Skeletal muscle tissue (tissue), 4 donors: ENCODE data around the gene PHACTR1. TPM values are rescaled to one million over a fixed set of nuclear protein-coding genes. Genes with fewer than 3 reads are reported as not detected.

Experiments
- H3K27ac ChIP-seq: one replicate; pipeline ENCODE4 v1.7.0; 2013; ENCODE audit warnings: mild to moderate bottlenecking, low read depth, low read length, inconsistent platforms
- H3K27me3 ChIP-seq, 3 donors: one replicate each; pipeline ENCODE4 v1.7.0; 2013; ENCODE audit warnings: low read length in 3 of 3; ENCODE audit not compliant: control insufficient read depth in 3 of 3, insufficient read depth in 3 of 3
- H3K36me3 ChIP-seq, 3 donors: one replicate each; pipeline ENCODE4 v1.7.0; 2013; ENCODE audit warnings: low read length in 3 of 3; ENCODE audit not compliant: control insufficient read depth in 3 of 3, insufficient read depth in 3 of 3
- H3K4me1 ChIP-seq, 3 donors: one replicate each; pipeline ENCODE4 v1.7.0; 2013; ENCODE audit warnings: low read length in 3 of 3, mild to moderate bottlenecking in 3 of 3; ENCODE audit not compliant: control insufficient read depth in 3 of 3, insufficient read depth in 3 of 3
- H3K4me3 ChIP-seq, 3 donors: one replicate each; pipeline ENCODE4 v1.7.0; 2013; ENCODE audit warnings: low read length in 3 of 3
- H3K9ac ChIP-seq, 3 donors: one replicate each; pipeline ENCODE4 v1.7.0; 2013; ENCODE audit warnings: low read length in 3 of 3, mild to moderate bottlenecking in 3 of 3, moderate library complexity in 2 of 3, low read depth in 1 of 3
- H3K9me3 ChIP-seq, 3 donors: one replicate each; pipeline ENCODE4 v1.7.0; 2013; ENCODE audit warnings: low read length in 3 of 3; ENCODE audit not compliant: control insufficient read depth in 3 of 3
- total RNA-seq: library from RNA; depleted of rRNA; stranded (reverse); fragments of >200 nt; gene quantifications from one replicate; pipeline ENCODE4 v1.2.3, GENCODE V29; 2014
- donor health status: Osteomylitis.

PHACTR1 gene
- total RNA-seq, 1 donor from 2014 or later = 5.7 TPM

- Histone ChIP-seq H3K27me3 (peaks cover 0 to 5% (median 0%) of the 10 kb centered on the region in 3 donors), H3K9me3 (no peaks in the 10 kb centered on the region), H3K27ac (no peak overlapping the region), H3K4me1 (peaks cover 0 to 4% (median 3%) of the 10 kb centered on the region in 3 donors), H3K4me3 (no peak overlapping the region), H3K9ac (no peak overlapping the region), H3K36me3 (no peaks in the 10 kb centered on the region)
Measured at GRCh38 chr6:12962987-12963386, 246.4 kb downstream of the PHACTR1 start.

DNA sequence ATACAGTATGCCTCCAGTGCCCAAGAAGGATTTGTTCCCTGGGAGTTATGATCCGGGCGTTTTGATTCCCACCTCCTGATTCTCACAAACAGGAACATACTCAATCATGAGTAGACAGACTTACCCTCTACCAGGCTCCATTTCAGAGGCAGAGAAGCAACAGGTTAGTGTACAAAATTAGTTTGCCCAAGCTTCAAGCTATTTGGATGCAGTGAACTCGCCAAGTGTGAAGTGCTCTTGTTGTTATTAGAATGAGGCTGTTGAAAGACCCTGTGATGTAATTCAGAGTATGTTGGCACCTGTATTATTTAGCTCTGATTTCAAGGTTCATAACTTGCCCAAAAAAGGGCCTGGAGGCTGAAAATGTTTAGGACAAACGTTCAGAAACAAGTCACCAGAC is 247.0 kb downstream of the PHACTR1 start:
- Histone ChIP-seq H3K9ac (no peak overlapping the region), H3K36me3 (no peaks in the 10 kb centered on the region), H3K27me3 (peaks cover 0 to 5% (median 0%) of the 10 kb centered on the region in 3 donors), H3K27ac (no peak overlapping the region), H3K4me3 (no peak overlapping the region), H3K4me1 (no peaks in the 10 kb centered on the region), H3K9me3 (no peaks in the 10 kb centered on the region)

- no peak overlapping the region for H3K27ac ChIP-seq
Measured at GRCh38 chr6:12967686-12968085, 251.1 kb downstream of the PHACTR1 start.

DNA sequence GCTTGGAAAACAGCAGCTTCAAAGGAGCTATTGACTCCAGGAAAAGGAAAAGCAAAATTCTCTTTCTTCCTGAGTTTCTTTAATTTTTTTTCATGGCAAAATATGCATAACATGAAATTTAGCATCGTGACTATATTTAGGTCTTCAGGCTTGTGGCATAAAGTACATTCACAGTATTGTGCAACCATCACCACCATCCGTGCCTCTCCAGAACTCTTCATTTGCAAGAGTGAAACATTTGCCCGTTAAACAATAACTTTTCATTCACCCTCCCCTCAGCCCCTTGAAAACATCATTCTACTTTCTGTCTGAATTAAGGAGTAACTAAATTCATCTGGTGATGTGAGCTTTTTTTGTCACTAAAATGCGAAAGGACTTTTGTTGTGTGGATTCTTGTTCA is 251.7 kb downstream of the PHACTR1 start:
- Histone ChIP-seq H3K9ac (no peak overlapping the region), H3K4me1 (no peaks in the 10 kb centered on the region), H3K27ac (no peak overlapping the region), H3K4me3 (no peak overlapping the region), H3K36me3 (no peaks in the 10 kb centered on the region), H3K9me3 (no peaks in the 10 kb centered on the region), H3K27me3 (peaks cover 0 to 5% (median 0%) of the 10 kb centered on the region in 3 donors)

More at GRCh38 chr6:12967686-12968085, 251.1 kb downstream of the PHACTR1 start:
- Histone ChIP-seq H3K9me3 (no peaks in the 10 kb centered on the region), H3K4me3 (no peak overlapping the region), H3K27me3 (peaks cover 0 to 5% (median 0%) of the 10 kb centered on the region in 3 donors), H3K36me3 (no peaks in the 10 kb centered on the region), H3K4me1 (no peaks in the 10 kb centered on the region), H3K9ac (no peak overlapping the region)

- peaks cover 0 to 5% (median 0%) of the 10 kb centered on the region in 3 donors for H3K27me3 ChIP-seq
- H3K9me3 ChIP-seq = no peaks in the 10 kb centered on the region
- H3K27ac ChIP-seq = no peak overlapping the region
- H3K9ac ChIP-seq = no peak overlapping the region
- H3K4me1 ChIP-seq = no peaks in the 10 kb centered on the region
- no peak overlapping the region for H3K4me3 ChIP-seq
- H3K36me3 ChIP-seq = no peaks in the 10 kb centered on the region
Measured at GRCh38 chr6:12968839-12969558, 252.4 kb downstream of the PHACTR1 start.

GRCh38 chr6:12969966-12970365 is 253.4 kb downstream of the PHACTR1 start:
- Histone ChIP-seq H3K36me3 (no peaks in the 10 kb centered on the region), H3K9me3 (no peaks in the 10 kb centered on the region), H3K4me1 (no peaks in the 10 kb centered on the region), H3K9ac (no peak overlapping the region), H3K4me3 (no peak overlapping the region), H3K27ac (no peak overlapping the region), H3K27me3 (peaks cover 0 to 5% (median 0%) of the 10 kb centered on the region in 3 donors)

GRCh38 chr6:12973386-12973785 is 256.8 kb downstream of the PHACTR1 start:
- Histone ChIP-seq H3K36me3 (no peaks in the 10 kb centered on the region), H3K9ac (no peak overlapping the region), H3K4me1 (no peaks in the 10 kb centered on the region), H3K9me3 (no peaks in the 10 kb centered on the region), H3K4me3 (no peak overlapping the region), H3K27ac (no peak overlapping the region), H3K27me3 (no peaks in the 10 kb centered on the region)

- Histone ChIP-seq H3K9me3 (no peaks in the 10 kb centered on the region), H3K27ac (no peak overlapping the region)
Measured at GRCh38 chr6:12974551-12974950, 258.0 kb downstream of the PHACTR1 start.

DNA sequence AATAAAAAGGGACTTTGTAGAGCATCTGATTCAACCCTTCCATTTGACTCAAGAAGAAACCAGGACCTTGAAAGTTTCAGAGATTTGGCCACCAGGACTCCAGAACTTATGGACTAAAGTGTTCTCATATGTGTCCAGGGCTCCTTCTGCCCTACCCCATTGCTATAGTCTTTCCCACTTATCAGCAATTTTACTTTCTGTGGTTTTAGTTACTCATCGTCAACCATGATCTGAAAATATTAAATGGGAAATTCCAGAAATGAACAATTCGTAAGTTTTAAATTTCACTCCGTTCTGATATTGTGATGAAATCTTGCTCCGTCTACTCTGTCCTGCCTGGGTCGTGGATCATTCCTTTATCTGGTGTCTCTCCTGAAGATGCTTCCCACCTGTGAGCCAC is 259.8 kb downstream of the PHACTR1 start:
- no peaks in the 10 kb centered on the region for H3K27me3 ChIP-seq
- no peak overlapping the region for H3K27ac ChIP-seq
- H3K9me3 ChIP-seq = no peaks in the 10 kb centered on the region
- H3K4me3 ChIP-seq = no peak overlapping the region
- no peaks in the 10 kb centered on the region for H3K4me1 ChIP-seq
- no peak overlapping the region for H3K9ac ChIP-seq
- no peaks in the 10 kb centered on the region for H3K36me3 ChIP-seq

More at GRCh38 chr6:12974551-12974950, 258.0 kb downstream of the PHACTR1 start:
- no peaks in the 10 kb centered on the region for H3K36me3 ChIP-seq
- no peak overlapping the region for H3K9ac ChIP-seq
- no peaks in the 10 kb centered on the region for H3K4me1 ChIP-seq
- H3K4me3 ChIP-seq = no peak overlapping the region
- no peaks in the 10 kb centered on the region for H3K27me3 ChIP-seq

- no peaks in the 10 kb centered on the region for H3K27me3 ChIP-seq
- H3K4me1 ChIP-seq = no peaks in the 10 kb centered on the region
- H3K27ac ChIP-seq = no peak overlapping the region
- H3K9me3 ChIP-seq = no peaks in the 10 kb centered on the region
- H3K4me3 ChIP-seq = no peak overlapping the region
- no peak overlapping the region for H3K9ac ChIP-seq
- H3K36me3 ChIP-seq = no peaks in the 10 kb centered on the region
Measured at GRCh38 chr6:12977206-12977605, 260.6 kb downstream of the PHACTR1 start.
